HL-60 (cell line): ENCODE data around the gene C16orf54.
"Not testable (repeated sequence)": the region's sequence is repeated elsewhere in the genome, so short reads cannot be mapped to it uniquely, and the experiment has no call there.

Source experiments
- DNase-seq, 2 experiments: peaks; one replicate each; pipeline ENCODE4 v3.0.0-alpha.2; 2010 to 2020; ENCODE audit warnings: low read depth in 1 of 2, low spot score in 1 of 2
- H3K27ac ChIP-seq: fragments of 250-450 bp; sonication (Bioruptor Pico); replicated peaks from 2 replicates; pipeline ENCODE4 v1.5.1; 2020; ENCODE audit warnings: mild to moderate bottlenecking, moderate library complexity
- H3K27me3 ChIP-seq: fragments of 250-450 bp; sonication (Bioruptor Pico); 2 replicates; pipeline ENCODE4 v1.5.1; 2021; ENCODE audit warnings: mild to moderate bottlenecking, moderate library complexity; ENCODE audit not compliant: insufficient read depth, poor library complexity, severe bottlenecking
- H3K4me3 ChIP-seq: replicated peaks from 2 replicates; pipeline ENCODE4 v1.5.1; 2011; ENCODE audit warnings: mild to moderate bottlenecking, control low read depth, low read length; ENCODE audit not compliant: insufficient read depth
- GABPA ChIP-seq: IDR thresholded peaks from 2 replicates; pipeline ENCODE4 v1.6.1; 2012; ENCODE audit warnings: low read depth
- POLR2AphosphoS5 ChIP-seq: IDR thresholded peaks from 2 replicates; pipeline ENCODE4 v1.6.1; 2012; ENCODE audit warnings: low read depth
- REST ChIP-seq: IDR thresholded peaks from 2 replicates; pipeline ENCODE4 v1.6.1; 2012; ENCODE audit warnings: low read depth; ENCODE audit not compliant: insufficient replicate concordance
- SPI1 ChIP-seq: IDR thresholded peaks from 2 replicates; pipeline ENCODE4 v1.6.1; 2012; ENCODE audit warnings: low read depth, mild to moderate bottlenecking, borderline replicate concordance
- TF ChIP-seq, protein P1 (sequence below): IDR thresholded peaks from one replicate; pipeline ENCODE4 v1.5.1; 2011; ENCODE audit warnings: low read length, control low read depth, inconsistent platforms; ENCODE audit not compliant: insufficient read depth

Gene C16orf54

GRCh38 chr16:29708917-29709600 is 36.7 kb downstream of the C16orf54 start:
- no peaks in the 10 kb centered on the region for H3K27me3 ChIP-seq
- TF ChIP-seq, protein P1, sequence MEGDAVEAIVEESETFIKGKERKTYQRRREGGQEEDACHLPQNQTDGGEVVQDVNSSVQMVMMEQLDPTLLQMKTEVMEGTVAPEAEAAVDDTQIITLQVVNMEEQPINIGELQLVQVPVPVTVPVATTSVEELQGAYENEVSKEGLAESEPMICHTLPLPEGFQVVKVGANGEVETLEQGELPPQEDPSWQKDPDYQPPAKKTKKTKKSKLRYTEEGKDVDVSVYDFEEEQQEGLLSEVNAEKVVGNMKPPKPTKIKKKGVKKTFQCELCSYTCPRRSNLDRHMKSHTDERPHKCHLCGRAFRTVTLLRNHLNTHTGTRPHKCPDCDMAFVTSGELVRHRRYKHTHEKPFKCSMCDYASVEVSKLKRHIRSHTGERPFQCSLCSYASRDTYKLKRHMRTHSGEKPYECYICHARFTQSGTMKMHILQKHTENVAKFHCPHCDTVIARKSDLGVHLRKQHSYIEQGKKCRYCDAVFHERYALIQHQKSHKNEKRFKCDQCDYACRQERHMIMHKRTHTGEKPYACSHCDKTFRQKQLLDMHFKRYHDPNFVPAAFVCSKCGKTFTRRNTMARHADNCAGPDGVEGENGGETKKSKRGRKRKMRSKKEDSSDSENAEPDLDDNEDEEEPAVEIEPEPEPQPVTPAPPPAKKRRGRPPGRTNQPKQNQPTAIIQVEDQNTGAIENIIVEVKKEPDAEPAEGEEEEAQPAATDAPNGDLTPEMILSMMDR: no peak
- TF ChIP-seq POLR2AphosphoS5 (no peak), GABPA (no peak), REST (no peak), SPI1 (no peak)
- H3K27ac ChIP-seq: no peak overlapping the region
- H3K4me3 ChIP-seq: no peak overlapping the region
- no peak for DNase-seq

- DNase-seq, H3K27ac ChIP-seq, H3K27me3 ChIP-seq, H3K4me3 ChIP-seq: not testable (repeated sequence)
Measured at GRCh38 chr16:29707160-29707559, 38.6 kb downstream of the C16orf54 start.

DNA sequence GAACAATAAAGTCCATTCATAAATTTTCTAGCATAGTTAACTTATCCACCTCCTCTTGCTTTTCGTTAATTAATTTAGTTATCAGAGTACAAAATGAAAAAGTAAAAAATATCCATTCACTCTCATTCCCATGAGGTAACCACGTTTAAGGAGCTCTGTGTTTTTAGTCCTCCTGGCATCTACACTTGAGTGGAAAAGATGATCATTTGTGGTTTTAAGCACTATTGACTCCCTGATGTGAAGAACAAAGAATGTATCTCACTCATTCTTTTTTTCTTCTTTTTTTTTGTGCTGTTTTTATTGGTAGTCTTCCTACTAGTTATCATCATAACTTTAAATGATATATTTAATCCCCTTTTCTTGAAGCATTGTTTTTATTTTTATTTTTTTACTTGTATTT is 40.8 kb downstream of the C16orf54 start:
- Histone ChIP-seq H3K27me3 (no peaks in the 10 kb centered on the region), H3K27ac (no peak overlapping the region), H3K4me3 (no peak overlapping the region)
- no peak for TF ChIP-seq SPI1
- TF ChIP-seq REST: no peak
- no peak for TF ChIP-seq POLR2AphosphoS5
- no peak for TF ChIP-seq GABPA
- TF ChIP-seq, protein P1: no peak
- DNase-seq: no peak

DNA sequence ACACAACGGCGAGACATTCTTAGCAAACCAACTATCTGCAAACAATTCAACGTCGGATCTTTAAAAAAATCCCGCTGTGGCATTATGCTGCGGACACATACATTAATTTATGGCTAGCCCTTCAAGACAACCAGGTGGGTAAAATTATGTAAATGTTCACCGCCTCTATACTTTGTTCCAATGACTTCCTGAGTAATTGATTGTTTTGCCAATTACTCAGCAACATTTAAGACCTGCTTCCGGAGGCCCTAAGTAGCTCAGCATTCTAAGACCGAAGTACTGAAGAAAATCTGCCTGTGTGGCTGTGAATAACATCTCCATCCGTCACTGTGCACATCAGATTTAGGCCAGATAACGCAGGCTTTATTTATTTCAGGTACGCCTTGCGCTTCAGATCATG is 43.5 kb downstream of the C16orf54 start:
- no peaks in the 10 kb centered on the region for H3K27me3 ChIP-seq
- TF ChIP-seq GABPA: no peak
- TF ChIP-seq POLR2AphosphoS5: no peak
- TF ChIP-seq REST: no peak
- TF ChIP-seq SPI1: no peak
- TF ChIP-seq, protein P1: no peak
- no peak for DNase-seq
- H3K27ac ChIP-seq: no peak overlapping the region
- H3K4me3 ChIP-seq: no peak overlapping the region
